HG02943 (cell line): ENCODE measurements around the gene ROBO1.

Experiments used
- ATAC-seq: cut with Tn5 transposase; IDR thresholded peaks from one replicate; pipeline ENCODE4 v1.9.1; 2021; ENCODE audit warnings: mild to moderate bottlenecking, low read depth, moderate library complexity; ENCODE audit not compliant: unreplicated experiment

Gene ROBO1

DNA sequence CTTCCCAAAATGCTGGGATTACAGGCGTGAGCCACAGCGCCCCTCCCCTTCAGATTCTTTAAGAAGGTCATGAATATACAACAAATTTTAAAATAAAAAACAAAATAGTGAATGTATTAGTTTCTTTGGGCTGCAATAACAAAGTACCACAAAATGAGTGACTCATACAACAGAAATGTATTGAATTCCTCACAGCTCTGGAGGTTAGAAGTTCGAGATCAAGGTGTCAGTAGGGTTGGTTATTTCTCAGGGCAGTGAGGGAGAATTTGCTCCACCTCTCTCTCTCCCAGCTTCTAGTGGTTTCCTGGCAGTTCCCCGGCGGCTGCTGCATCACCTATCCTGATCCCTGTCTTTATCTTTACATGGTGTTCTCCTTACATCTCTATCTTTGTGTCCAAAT lies 804.0 kb downstream of the ROBO1 start:
- no peak for ATAC-seq

DNA sequence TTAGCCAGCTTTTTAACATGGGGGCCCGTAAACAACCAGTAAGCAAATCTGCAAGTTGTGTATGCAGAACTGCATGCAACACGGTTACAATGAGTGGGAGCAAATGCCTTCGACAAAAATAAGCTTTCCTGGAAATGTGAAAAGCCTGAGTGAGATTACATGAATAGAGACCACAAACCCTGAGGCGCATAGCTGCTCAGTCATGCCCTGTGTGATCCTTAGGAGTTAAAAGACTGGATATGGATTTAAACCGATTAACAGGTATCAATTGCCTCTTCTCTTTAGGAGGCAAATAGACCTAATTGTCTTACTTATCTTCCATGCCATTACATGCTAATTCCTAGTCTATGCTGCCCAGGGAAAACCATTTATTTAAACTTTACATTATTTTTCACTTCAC lies 810.3 kb downstream of the ROBO1 start:
- ATAC-seq, result no peak

DNA sequence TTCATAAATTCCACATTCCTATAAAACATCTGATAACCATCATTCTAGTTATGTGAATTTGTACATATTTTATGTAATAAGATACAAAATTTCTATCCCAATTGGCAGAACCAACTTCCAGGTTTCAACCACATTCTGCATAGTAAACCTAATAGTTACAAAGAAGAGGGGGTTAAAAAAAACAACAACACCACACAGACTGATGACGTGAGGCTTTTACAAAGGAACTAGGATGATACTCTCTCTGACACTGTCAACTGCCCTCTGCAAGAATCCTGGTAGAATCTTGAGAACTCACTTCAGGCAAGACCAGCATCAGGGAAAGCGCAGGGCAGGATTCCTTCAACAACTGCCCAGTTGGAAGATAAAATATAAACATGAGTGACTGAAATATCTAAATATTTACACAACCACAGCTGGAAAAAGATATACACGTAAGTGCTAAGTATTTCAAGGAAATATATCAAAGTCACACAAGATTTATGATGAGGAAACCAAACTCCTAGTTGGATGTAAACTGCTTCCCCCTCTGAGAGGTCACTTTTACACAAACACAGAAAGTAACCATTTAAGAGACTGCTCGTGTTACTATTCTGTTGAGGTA lies 816.4 kb downstream of the ROBO1 start:
- no peak for ATAC-seq

DNA sequence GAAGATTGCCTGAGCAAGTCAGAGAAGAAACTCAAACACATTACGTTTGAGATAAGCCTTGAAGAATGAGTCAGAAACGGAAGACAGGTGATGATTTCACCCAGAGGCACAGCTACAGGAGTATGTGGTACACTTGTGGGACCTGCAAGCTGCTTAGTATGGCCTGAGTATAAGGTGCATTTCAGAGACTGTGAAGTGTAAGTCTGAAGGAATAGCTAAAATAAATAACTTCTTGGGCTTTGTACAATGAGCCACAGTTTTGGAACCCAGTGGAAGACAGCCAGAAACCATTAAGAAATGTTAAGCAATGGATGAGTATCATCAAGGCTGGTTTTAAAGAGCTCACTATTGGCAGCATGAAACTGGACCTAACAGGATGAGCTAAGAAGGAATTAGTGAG lies 826.2 kb downstream of the ROBO1 start:
- ATAC-seq, result no peak

DNA sequence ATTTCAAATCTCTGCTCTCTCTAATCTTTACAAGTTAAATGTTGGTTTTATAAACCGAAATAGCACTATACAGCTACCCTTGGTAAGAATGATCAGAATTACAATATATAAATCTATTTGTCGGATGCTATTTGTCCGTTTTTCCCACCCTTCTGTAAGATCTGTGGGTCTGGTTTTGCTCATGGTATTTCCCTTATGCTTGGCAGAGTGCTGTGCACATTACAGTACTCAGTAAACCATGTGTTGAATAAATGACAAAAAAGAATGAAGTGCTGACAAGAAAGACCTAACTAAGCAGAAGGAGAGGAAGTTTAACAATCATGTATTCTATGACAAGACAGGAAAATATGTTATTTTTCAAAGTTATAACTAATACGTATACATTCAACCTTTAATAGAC lies 827.2 kb downstream of the ROBO1 start:
- ATAC-seq, result no peak

DNA sequence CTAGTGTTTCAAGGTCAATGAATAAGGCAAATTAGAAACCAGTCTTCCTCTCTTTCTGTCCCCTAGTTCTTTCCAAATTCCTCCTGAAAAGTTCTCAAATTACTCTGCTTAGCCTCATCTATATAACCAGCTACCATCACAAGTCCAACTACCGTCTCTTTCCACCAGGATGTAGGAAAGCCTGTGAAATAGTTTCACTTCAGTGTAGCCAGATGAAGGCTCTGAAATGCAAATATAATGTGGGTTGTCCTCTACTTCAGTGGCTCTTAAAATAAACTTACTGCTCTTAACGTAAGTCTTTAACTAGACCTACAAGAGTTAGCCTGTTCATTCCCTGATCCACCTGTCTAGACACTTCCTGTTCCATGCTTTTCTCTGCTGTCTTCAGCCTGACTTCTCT lies 827.7 kb downstream of the ROBO1 start:
- no peak for ATAC-seq

DNA sequence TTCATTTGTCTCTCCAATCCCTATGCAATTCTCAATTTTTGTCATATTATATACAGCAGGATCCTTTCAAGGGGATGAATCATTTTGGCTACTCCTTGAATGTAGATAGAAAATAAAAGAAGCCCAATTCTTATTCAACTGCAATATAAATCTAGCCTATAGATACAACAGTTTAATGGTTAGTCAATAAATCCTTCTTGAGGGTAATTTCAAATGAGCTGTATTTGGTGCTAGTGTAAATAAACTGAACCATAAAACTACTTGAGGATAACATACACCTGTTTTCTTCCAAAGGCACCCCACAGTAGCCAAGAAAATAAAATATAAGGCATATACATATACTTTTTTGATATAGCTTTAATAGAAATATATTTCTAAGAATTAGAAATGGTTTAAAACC lies 830.3 kb downstream of the ROBO1 start:
- ATAC-seq, result no peak

DNA sequence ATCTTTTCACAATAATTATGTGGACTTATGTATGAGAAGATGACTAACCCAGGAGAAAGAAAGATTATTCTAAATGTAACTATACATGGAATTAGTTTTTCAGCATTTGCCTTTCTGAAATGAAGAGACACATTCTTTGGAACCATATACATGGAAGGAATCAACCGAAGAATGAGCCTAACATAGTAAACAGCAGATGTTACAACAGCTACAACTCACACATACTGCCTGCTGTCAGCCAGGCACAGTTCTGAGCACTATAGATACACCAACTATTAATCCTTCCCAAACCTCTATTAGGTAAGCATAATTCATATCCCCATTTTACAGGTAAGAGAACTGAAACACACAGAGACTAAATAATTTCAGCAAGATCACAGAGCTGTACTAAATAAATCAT lies 840.0 kb downstream of the ROBO1 start:
- no peak for ATAC-seq

DNA sequence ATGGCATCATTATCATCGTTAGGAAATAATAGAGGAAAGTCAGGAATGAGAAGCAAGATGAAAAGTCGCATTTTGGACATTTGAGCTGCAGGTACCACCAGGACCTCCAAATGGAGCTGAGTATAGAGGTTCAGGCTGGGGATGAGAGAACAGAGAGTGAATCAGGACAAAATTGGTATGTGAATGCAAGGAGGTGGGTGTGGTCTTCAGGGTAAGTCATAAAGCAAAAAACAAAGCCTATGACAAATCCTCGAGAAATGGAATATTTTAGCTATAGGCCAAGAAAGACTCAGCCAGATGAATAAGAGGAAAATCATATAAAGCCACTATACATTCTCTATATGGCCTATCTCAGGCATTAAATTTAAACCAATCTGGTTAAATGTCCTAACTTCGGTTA lies 841.3 kb downstream of the ROBO1 start:
- ATAC-seq, result no peak

DNA sequence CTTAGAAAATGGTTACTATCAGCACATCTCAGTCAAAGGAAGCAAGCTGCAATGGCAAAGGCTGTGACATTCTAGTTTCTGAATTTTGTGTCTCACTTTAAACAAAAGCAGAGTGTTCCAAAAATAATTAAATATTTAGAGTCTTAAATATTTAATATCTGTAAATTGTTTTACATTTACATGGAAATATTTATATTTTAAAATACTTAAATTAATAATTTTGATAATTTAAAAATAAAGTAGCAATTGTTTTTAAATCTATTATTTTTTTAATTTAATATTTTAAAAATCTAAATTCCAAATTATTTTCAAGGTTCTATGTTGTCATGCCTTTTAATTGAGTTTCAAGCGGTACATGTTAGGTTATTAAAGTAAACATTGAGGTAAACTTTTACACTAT lies 843.1 kb downstream of the ROBO1 start:
- ATAC-seq, result no peak

DNA sequence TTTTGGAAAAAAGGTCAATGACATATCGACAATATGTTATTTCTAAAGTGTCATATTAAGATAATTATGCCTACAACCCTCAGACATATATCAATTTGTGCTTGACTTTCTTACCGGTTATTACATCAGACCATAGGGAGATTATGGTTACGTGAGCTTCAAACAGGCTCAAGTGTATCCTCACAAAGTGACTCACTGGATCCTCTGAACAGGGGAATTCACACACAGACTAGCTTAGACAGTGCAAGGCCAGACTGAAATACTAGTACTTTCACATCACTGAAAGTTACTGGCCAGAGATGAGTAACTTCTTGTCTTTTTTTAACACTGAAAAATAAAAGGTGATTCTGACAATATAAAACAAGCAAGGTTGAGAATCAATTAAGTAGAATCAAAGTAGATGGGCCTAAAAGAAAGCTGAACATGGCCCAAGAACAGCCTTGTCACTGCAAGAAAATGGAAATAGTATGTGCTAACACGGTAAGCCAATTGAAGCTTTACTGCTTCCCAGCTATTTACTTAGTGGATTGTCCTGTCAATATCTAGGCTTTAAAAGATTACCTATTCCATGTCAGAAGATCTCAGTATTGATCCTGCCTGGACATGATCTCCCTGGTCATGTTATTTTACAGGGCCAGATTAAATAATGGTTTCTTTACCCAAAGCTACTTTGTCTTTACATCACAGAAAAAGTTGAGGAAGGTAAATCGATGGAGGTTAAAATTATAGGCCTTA lies 848.6 kb downstream of the ROBO1 start:
- no peak for ATAC-seq

DNA sequence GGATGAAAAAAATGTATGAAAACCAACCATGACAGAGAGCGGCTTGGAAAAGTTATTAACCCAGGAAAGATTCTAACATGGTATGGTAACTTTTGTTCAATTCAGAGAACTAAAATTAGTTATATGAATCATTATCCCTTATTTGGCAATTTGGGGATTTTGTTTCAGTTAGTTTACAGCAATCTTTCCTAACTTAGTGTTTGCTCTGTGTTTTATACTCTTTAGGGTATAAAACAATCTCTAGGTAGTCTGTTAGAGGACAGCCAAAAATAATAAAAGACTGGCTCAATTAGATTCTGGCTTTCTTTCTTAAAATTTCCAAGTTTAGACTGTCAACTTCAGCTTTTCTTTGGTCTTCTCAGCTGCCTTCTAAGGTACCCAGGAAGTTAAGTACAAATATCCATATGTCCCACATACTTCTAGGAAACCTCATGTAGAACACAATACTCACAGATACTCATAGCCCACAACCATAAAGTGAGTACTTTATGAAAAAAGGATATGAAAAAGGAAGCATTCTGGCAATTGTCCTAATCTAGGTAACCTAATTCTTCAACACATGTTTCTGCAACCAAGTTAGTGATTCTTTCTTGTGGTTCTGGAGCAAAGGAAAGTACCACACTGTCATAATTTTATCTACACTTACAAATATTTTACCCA lies 849.3 kb downstream of the ROBO1 start:
- ATAC-seq, result no peak

DNA sequence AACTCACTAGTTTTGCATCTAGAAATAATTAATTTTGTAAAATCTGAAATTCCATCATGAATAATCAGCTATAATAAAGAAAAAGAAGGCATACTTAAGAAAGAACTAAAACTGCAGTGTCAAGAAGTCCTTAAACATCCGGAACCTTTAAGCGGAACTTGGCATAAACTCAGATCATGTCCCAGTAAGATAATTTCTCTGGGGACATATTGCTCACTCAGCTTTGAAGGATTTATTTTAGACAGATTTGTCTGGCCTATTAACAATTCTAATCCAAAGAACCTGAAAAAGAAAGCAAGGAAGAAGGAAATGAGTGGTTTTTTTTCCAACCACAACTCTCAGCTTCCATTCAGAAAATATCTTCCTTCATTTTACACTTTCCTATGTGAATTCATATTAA lies 850.3 kb downstream of the ROBO1 start:
- ATAC-seq, result no peak

DNA sequence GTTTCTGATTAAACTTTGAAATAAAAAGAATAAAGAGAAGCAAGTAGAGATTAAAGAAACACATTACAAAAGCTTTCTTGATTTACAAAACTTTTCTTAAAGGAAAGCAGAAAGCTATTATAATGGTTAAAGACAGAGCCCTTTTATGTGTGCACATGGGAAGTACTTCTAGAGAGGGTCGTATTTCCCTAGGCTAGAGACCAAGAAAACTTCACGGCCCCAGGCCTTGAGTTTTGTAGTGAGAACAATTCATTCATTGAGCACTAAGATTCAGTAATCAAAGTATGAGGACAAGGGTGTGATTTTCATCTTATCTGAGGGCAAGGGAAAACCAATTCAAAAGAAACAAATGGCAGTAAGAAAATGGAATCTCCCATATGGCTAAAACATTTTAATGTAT lies 854.1 kb downstream of the ROBO1 start:
- ATAC-seq, result no peak

DNA sequence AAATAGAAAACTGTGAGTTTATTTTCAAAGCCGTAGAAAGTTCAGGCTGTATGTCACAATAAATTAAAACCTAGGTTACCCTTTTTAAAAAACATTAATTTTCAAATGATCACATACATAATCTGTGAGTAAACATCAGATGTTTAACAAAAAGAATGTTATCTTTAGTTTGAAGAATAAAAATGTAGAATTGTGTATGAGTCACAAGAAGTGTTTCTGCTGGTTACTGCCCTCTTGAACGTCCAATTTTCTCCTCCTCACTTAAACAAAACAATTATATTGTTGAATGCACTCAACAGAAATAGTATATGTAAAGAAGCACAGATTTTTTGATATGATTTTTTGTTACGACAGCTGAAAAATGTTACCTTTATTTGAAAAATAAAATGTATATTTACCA lies 855.1 kb downstream of the ROBO1 start:
- no peak for ATAC-seq

DNA sequence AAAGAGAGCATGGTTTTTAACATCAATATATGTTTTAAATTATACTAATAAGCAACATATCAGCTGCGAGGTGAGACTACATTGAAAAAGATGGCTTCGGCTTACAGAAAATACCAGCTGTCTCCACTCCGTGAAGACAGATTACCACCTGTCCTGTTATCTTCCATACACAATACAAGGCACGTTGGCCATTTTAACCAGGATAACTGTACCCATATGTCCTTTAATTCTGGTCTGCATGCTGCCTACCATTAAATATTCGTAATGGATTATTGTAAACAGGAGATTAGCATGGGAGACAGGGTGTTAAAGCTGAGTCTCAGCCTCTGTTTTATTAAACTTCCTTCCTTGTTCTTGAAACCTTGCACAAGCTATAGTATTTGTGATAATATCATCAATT lies 855.5 kb downstream of the ROBO1 start:
- no peak for ATAC-seq

DNA sequence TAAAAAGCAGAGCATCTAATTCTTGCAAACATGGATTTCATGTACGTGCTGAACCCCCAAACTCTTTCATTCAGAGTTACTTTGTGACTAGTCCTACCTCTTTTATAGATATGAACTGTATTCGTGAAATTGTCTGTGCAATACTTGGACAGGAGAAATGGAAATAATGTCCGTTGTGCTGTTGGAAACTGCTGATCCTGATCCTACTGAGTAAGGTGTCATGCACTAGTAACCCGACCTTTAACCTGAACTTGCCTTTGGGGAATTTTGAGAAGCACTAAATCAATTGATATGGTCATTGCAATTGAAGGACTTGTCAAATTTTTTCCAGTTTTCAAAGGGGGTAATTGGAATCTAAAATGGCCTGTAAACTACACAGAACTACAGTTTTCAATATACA lies 856.4 kb downstream of the ROBO1 start:
- ATAC-seq, result no peak

DNA sequence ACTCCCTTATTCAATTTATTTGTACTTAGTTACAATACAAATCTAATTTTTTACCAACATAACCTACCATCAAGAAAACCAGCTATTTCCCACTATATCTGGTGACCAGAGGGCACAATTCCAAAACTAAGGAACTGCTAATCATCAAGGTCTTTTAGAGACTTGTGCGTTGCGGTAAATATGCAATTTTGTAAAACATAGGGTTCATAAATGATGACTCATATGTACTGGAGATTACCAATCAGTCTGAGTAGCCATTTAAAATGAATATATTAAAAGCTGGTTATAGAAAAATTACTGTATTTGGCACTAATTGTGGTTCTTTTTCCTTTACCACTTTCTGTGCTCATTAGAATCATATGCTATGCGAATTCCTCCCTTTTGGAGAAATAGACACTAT lies 859.6 kb downstream of the ROBO1 start:
- no peak for ATAC-seq

DNA sequence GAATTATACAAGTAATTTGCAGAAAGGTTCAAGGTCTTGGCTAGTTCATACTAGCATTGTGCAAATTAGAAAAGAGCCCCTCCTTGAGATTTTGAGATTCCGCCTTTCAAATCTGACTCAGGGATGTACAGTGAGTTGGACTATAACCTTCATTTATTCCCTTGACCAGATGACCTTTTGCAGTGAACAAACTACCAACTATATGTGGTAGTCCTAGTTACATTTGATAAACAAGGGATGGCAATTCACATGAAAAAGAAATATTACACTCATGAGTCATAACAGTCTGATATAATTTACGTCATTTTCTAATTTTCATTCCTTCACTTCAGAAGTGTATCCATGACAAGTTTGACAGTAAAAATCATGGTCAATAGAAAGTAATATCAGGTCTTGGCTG lies 860.4 kb downstream of the ROBO1 start:
- ATAC-seq, result no peak

DNA sequence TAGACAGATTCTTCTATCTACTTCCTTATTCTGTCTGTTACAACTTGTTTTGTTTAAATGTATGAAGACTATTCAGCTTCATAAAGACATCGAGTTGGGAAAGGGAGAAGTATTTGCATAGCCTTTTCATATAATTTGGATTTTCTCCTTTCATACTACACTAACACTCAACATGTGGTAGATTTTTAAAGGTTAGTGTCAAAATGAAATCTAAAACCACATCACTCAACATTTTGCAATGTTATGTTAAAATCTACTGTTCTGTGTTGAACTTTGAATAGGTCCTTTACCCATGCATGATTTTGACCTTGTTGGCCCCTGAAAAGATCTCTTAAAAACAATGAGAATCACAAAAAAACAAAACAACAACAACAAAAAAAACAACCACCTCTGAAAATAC lies 860.9 kb downstream of the ROBO1 start:
- no peak for ATAC-seq

DNA sequence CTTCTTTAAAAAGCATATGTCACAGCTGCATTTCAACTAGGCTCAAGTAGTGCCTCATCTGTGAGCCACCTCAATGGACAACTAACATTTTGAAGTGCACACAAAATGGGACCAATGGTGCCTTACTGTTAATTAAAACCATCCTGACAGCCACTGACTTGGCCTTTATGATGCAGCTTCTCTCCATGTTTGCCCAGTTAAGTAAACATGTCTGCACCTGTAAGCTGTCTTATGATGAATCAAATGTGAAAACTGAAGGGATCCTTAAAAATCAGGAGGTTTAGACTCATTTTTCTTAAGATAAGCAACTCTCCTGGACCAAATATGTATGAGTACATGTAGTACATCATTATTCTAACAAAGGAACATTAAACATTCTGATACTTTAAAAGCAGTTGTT lies 861.6 kb downstream of the ROBO1 start:
- ATAC-seq, result no peak

DNA sequence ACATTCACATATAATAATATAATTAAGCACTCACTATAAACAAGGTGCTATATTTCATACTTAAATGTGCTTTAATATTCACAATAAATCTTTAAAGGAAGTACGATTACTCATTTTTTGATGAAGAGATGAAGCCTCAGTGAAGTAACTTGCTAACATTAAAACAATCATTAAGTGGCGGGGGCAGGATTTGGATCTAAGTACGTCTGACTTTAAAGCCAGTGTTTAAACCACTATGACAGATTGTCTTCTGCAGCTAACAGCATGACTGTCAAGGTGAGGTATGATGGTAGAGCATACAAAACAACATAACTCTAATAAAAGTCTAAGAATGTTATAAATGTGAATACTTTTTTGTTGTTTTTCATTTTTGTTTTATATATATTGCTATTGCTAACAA lies 862.1 kb downstream of the ROBO1 start:
- ATAC-seq, result no peak
